ENCODE results near the gene RUNX2.

GRCh38 chr6:45666846-45667245 lies 338.7 kb downstream of the RUNX2 start:
- TF ChIP-seq ZFX (IDR thresholded peaks at IDR 0.05) (no peak), CTCF (conservative IDR thresholded peaks at IDR 0.05) (no peak)

Data from C4-2B (cell line).